Spleen (tissue), 11 donors: Measurements from ENCODE around the gene MAP4K1. TPM values are rescaled to one million over a fixed set of nuclear protein-coding genes. Genes with fewer than 3 reads are reported as not detected.
A peak's percentile ranks its signal among the peaks of the same experiment; 100 is the strongest.

ENCODE experiments used
- DNase-seq: peaks from one replicate; pipeline ENCODE4 v3.0.0-alpha.2; 2020
- H3K27ac ChIP-seq, 8 donors: fragments of 200-600 bp; sonication (generic) in 7 of 8; 1 replicate in 4 of 8; 2 replicates in 4 of 8; pipeline versions ENCODE4 v1.5.0 to v1.8.0; 2016 to 2021; ENCODE audit warnings: inconsistent platforms in 4 of 8, mild to moderate bottlenecking in 4 of 8, moderate library complexity in 1 of 8
- H3K27me3 ChIP-seq, 7 donors: fragments of 200-600 bp; sonication (generic) in 6 of 7; replicated peaks in 1 of 7; 1 replicate in 4 of 7; 2 replicates in 3 of 7; pipeline versions ENCODE4 v1.5.0 to v1.8.0; 2016 to 2021; ENCODE audit warnings: inconsistent platforms in 3 of 7, mild to moderate bottlenecking in 1 of 7
- H3K36me3 ChIP-seq, 6 donors: fragments of 200-600 bp; sonication (generic) in 5 of 6; 1 replicate in 4 of 6; 2 replicates in 2 of 6; pipeline versions ENCODE4 v1.5.0 to v1.8.0; 2016 to 2021; ENCODE audit warnings: inconsistent platforms in 2 of 6
- H3K4me1 ChIP-seq, 6 donors: fragments of 200-600 bp; sonication (generic) in 5 of 6; 1 replicate in 3 of 6; 2 replicates in 3 of 6; pipeline versions ENCODE4 v1.5.0 to v1.8.0; 2016 to 2021; ENCODE audit warnings: inconsistent platforms in 3 of 6
- H3K4me3 ChIP-seq, 8 donors: fragments of 200-600 bp; sonication (generic) in 7 of 8; 1 replicate in 4 of 8; 2 replicates in 4 of 8; pipeline versions ENCODE4 v1.5.0 to v1.8.0; 2016 to 2021; ENCODE audit warnings: inconsistent platforms in 4 of 8, mild to moderate bottlenecking in 4 of 8, moderate library complexity in 2 of 8
- H3K9me3 ChIP-seq, 8 donors: fragments of 200-600 bp; sonication (generic) in 7 of 8; 1 replicate in 4 of 8; 2 replicates in 4 of 8; pipeline versions ENCODE4 v1.5.0 to v1.8.0; 2016 to 2021; ENCODE audit warnings: inconsistent platforms in 4 of 8
- CTCF ChIP-seq, 11 experiments: fragments of 200-600 bp in 7 of 11; fragments of 450-650 bp in 4 of 11; sonication (generic) in 4 of 11; IDR thresholded peaks in 8 of 11; conservative IDR thresholded peaks in 3 of 11; 1 replicate in 7 of 11; 2 replicates in 4 of 11; pipeline versions ENCODE4 v1.4.0 to v1.8.0; 2016 to 2021; ENCODE audit warnings: antibody characterized with exemption in 11 of 11, inconsistent platforms in 4 of 11, mild to moderate bottlenecking in 1 of 11
- POLR2A ChIP-seq, 3 donors: fragments of 450-650 bp; IDR thresholded peaks; one replicate each; pipeline ENCODE4 v1.5.1; 2017; ENCODE audit warnings: antibody characterized with exemption in 3 of 3, mild to moderate bottlenecking in 1 of 3
- POLR2AphosphoS5 ChIP-seq, 3 donors: sonication (generic); formaldehyde crosslinking; IDR thresholded peaks; one replicate each; pipeline ENCODE4 v1.5.1; 2017; ENCODE audit warnings: antibody characterized with exemption in 3 of 3
- WGBS, 5 donors: extraction: QIAGEN DNeasy Blood & Tissue Kit in 3 of 5; methylation state at CpG; one replicate each; pipeline versions ENCODE4 v1.1.5 to v1.1.7; 2013 to 2018; 5-methylcytosine and 5-hydroxymethylcytosine counted together
- intact Hi-C: fragments of 100-400 bp; cut with DNase I; formaldehyde crosslinking; loops from one replicate; pipeline ENCODE4 v1.15.0; 2023; ENCODE audit warnings: low total_unique reads
- polyA plus RNA-seq, 3 donors: library from polyadenylated mRNA; stranded (reverse); fragments of 200-250 nt; gene quantifications; one replicate each; pipeline ENCODE4 v1.2.1, GENCODE V29; 2013
- total RNA-seq, 7 donors: library from RNA; depleted of rRNA in 3 of 7; stranded (reverse); fragments of >200 nt in 3 of 7; fragmentation: NEBNext Ultra II Directional in 4 of 7; extraction: Animal tissue kit (Norgen Biotek cat#: 25700) in 4 of 7; gene quantifications; one replicate each; pipeline versions ENCODE4 v1.1.0 to v1.2.1, GENCODE V29; 2016 to 2021
- donor health status: healthy with polysubstance abuse.
- donor health status: DM: no; HTN: no; CAD: no; lungs with moderate emphysema.
- donor health status: DM: no; HTN: no; CAD: no.
- donor health status: Bipolar disorder and iron deficiency.
- donor health status: healthy.
- donor health status: DM: no; HTN: no; CAD: no.
- donor health status: DM: yes; HTN: yes; CAD: no.

The MAP4K1 gene
- total and polyA plus RNA-seq, 10 donors: 58.2 to 163 (median 123) TPM

GRCh38 chr19:38564981-38565690 is 52.6 kb downstream of the MAP4K1 start:
- Histone ChIP-seq H3K36me3 (no peaks in the 10 kb centered on the region), H3K4me1 (peaks cover 0 to 44% (median 14%) of the 10 kb centered on the region in 6 donors), H3K27me3 (peaks cover 0 to 51% (median 19%) of the 10 kb centered on the region in 7 donors), H3K27ac (peak overlapping the region in 2 of 8 donors; percentile 28 to 46), H3K4me3 (peak overlapping the region in 7 of 8 donors; percentile 23 to 72 (median 38)), H3K9me3 (no peaks in the 10 kb centered on the region)
- intact Hi-C loops: no loop called here
- 3 to 30% (median 6%) methylated on average over 29 to 111 of the region's 111 CpGs for WGBS, 5 donors
- peak; percentile 86 for DNase-seq
- TF ChIP-seq POLR2AphosphoS5 (IDR thresholded peaks at IDR 0.05) (peak in 1 of 3 donors; percentile 17), POLR2A (IDR thresholded peaks at IDR 0.05) (no peak), CTCF (IDR thresholded peaks at IDR 0.05 in 8 of 11, conservative IDR thresholded peaks at IDR 0.05 in 3 of 11) (no peak)

- no peak for TF ChIP-seq POLR2A (IDR thresholded peaks at IDR 0.05)
- TF ChIP-seq CTCF (IDR thresholded peaks at IDR 0.05 in 8 of 11, conservative IDR thresholded peaks at IDR 0.05 in 3 of 11): no peak
- no peak for TF ChIP-seq POLR2AphosphoS5 (IDR thresholded peaks at IDR 0.05)
- peaks cover 0 to 51% (median 19%) of the 10 kb centered on the region in 7 donors for H3K27me3 ChIP-seq
- WGBS, 5 donors: 87 to 95% (median 93%) methylated on average over 8 to 9 of the region's 9 CpGs
These were observed 54.3 kb downstream of the MAP4K1 start for GRCh38 chr19:38563475-38563874.

GRCh38 chr19:38562096-38562495 is 55.7 kb downstream of the MAP4K1 start:
- no peak overlapping the region for H3K4me3 ChIP-seq
- H3K27me3 ChIP-seq: peaks cover 0 to 51% (median 19%) of the 10 kb centered on the region in 7 donors
- no peak for DNase-seq
- 67 to 80% (median 76%) methylated on average over 6 of the region's 6 CpGs for WGBS, 5 donors
- no peak overlapping the region for H3K27ac ChIP-seq
- H3K4me1 ChIP-seq: peaks cover 0 to 72% (median 31%) of the 10 kb centered on the region in 6 donors
- TF ChIP-seq CTCF (IDR thresholded peaks at IDR 0.05 in 8 of 11, conservative IDR thresholded peaks at IDR 0.05 in 3 of 11) (no peak), POLR2A (IDR thresholded peaks at IDR 0.05) (no peak)
- intact Hi-C loops: no loop called here
- no peaks in the 10 kb centered on the region for H3K36me3 ChIP-seq
- no peaks in the 10 kb centered on the region for H3K9me3 ChIP-seq

More at GRCh38 chr19:38563475-38563874, 54.3 kb downstream of the MAP4K1 start:
- Histone ChIP-seq H3K9me3 (no peaks in the 10 kb centered on the region), H3K27ac (no peak overlapping the region), H3K4me3 (no peak overlapping the region), H3K4me1 (peaks cover 0 to 61% (median 22%) of the 10 kb centered on the region in 6 donors), H3K36me3 (no peaks in the 10 kb centered on the region)
- intact Hi-C loops: no loop called here
- no peak for DNase-seq

GRCh38 chr19:38561658-38562057 is 56.1 kb downstream of the MAP4K1 start:
- no peak overlapping the region for H3K27ac ChIP-seq
- 89 to 92% (median 91%) methylated on average over 11 of the region's 11 CpGs for WGBS, 5 donors
- no peaks in the 10 kb centered on the region for H3K9me3 ChIP-seq
- peaks cover 0 to 76% (median 33%) of the 10 kb centered on the region in 6 donors for H3K4me1 ChIP-seq
- peaks cover 0 to 49% (median 19%) of the 10 kb centered on the region in 7 donors for H3K27me3 ChIP-seq
- TF ChIP-seq CTCF (IDR thresholded peaks at IDR 0.05 in 8 of 11, conservative IDR thresholded peaks at IDR 0.05 in 3 of 11) (no peak), POLR2A (IDR thresholded peaks at IDR 0.05) (no peak), POLR2AphosphoS5 (IDR thresholded peaks at IDR 0.05) (no peak)
- H3K36me3 ChIP-seq: no peaks in the 10 kb centered on the region
- intact Hi-C loops: no loop called here
- DNase-seq: no peak
- no peak overlapping the region for H3K4me3 ChIP-seq
